ENCODE measurements around the gene TRMT10B. TPM values are rescaled to one million over a fixed set of nuclear protein-coding genes. Genes with fewer than 3 reads are reported as not detected.

TRMT10B gene
- total RNA-seq, 1 experiment from 2014 or later = 6.1 TPM

DNA sequence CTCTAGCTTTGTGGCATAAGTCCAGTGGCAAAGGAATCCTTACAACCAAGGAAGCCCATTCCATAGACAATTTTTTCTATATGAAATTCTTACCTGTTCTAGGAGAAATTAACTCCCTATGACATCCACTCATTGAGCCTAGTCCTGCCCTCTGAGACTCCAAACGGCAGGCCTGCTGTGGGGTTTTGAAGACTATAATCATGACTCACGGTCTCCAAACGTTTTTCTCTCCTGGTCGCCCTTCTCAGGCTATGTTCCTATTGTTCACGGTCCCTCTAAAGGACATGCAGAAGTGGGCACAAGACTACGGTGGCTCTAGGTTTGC lies 30.6 kb downstream of the TRMT10B start:
- Mint-ChIP-seq H3K4me1 (peaks cover 15% of the 10 kb centered on the region), H3K36me3 (peaks cover 44% of the 10 kb centered on the region), H3K4me3 (peak overlapping the region; percentile 97), H3K27me3 (ENCODE audit: low read depth) (peaks cover 10% of the 10 kb centered on the region), H3K9me3 (no peaks in the 10 kb centered on the region), H3K27ac (peak overlapping the region; percentile 64)
- DNase-seq (ENCODE audit: low spot score) = no peak
- POLR2A ChIA-PET = interaction anchor here (0.6 to 1.8 kb wide), 2 partner anchors 10 to 16 kb away, joined by 4 to 9 read pairs; partner anchors contain the start of gene DCAF10
- no peak for TF ChIP-seq SMAD3 (CRISPR knock-in tag; IDR thresholded peaks at IDR 0.05; ENCODE audit: borderline replicate concordance)
- no peak for ATAC-seq
- CTCF ChIA-PET = interaction anchor here (1.0 kb wide), 1 partner anchor 36 kb away, joined by 3 read pairs; no protein-coding TSS in a partner anchor

DNA sequence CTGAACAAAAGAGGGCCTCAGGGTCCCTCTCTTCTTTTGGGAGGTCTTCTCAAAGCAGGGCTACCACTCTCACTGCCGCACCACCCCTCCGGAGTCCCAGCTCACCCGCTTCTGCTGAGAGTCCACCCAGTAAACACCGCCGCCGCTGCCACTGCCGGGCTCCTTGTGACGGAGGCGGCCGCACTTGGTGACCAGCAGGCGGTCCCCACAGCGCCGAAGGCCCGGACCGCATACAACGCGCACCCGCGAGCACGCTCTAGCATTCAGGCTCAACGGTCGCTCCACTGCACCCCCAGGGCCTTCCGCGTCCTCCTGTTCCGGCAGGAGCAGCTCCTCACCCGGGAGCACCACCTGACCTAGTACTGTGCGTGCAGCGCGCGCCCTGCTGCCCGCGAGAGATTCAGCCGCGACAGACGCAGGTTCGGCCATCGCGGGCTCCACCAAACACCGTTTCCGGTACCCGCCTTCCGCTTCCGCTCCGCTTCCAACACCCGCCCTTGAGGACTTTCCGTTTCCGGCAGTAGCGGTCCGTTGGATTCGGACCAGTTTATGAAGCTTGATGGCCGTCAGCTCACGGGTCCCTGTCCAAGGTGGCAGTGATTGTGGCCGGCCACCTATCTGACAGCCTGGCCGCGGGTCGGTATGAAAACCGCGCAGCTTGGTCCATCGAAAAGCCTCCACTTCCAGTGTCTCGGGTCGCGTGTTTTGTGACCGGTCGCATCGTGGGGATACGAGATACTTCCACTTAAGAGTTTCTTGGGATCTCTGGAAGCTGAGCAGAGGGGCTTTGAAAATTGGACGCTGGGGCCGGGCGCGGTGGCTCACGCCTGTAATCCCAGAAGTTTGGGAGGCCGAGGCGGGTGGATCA lies 31.2 kb downstream of the TRMT10B start, which contains the start of gene EXOSC3:
EXOSC3 (minus strand) TSS at position 449 of the 868 bp plus-strand sequence; CDS start at position 429, 20 bp downstream.
- POLR2A ChIA-PET = interaction anchor here (0.6 to 1.8 kb wide), 3 partner anchors 11 to 86 kb away, joined by 4 to 9 read pairs (median 4); partner anchors contain the start of gene DCAF10
- Mint-ChIP-seq H3K27me3 (ENCODE audit: low read depth) (peaks cover 14% of the 10 kb centered on the region), H3K27ac (peak within 1 kb of the TSS; percentile 64), H3K4me1 (peaks cover 15% of the 10 kb centered on the region), H3K4me3 (peak within 1 kb of the TSS; percentile 97), H3K9me3 (no peaks in the 10 kb centered on the region), H3K36me3 (peaks cover 38% of the 10 kb centered on the region)
- ATAC-seq = peak; percentile 85
- CTCF ChIA-PET = interaction anchor here (0.6 to 1.2 kb wide), 10 partner anchors 11 to 479 kb away, joined by 3 to 6 read pairs (median 4); partner anchors contain the start of genes DCAF10 and TOMM5
- DNase-seq (ENCODE audit: low spot score) = peak; percentile 88
- no peak for TF ChIP-seq JAZF1 (CRISPR knock-in tag; IDR thresholded peaks at IDR 0.05)
- TF ChIP-seq CREB1 (CRISPR knock-in tag; IDR thresholded peaks at IDR 0.05) = no peak
- no peak for TF ChIP-seq ELF4 (CRISPR knock-in tag; IDR thresholded peaks at IDR 0.05; ENCODE audit: low read depth)
- peak; percentile 84 for TF ChIP-seq TEAD1 (CRISPR knock-in tag; IDR thresholded peaks at IDR 0.05)
- TF ChIP-seq, protein P1, sequence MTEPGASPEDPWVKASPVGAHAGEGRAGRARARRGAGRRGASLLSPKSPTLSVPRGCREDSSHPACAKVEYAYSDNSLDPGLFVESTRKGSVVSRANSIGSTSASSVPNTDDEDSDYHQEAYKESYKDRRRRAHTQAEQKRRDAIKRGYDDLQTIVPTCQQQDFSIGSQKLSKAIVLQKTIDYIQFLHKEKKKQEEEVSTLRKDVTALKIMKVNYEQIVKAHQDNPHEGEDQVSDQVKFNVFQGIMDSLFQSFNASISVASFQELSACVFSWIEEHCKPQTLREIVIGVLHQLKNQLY (CRISPR knock-in tag; IDR thresholded peaks at IDR 0.05) = no peak
- TF ChIP-seq, protein P2, sequence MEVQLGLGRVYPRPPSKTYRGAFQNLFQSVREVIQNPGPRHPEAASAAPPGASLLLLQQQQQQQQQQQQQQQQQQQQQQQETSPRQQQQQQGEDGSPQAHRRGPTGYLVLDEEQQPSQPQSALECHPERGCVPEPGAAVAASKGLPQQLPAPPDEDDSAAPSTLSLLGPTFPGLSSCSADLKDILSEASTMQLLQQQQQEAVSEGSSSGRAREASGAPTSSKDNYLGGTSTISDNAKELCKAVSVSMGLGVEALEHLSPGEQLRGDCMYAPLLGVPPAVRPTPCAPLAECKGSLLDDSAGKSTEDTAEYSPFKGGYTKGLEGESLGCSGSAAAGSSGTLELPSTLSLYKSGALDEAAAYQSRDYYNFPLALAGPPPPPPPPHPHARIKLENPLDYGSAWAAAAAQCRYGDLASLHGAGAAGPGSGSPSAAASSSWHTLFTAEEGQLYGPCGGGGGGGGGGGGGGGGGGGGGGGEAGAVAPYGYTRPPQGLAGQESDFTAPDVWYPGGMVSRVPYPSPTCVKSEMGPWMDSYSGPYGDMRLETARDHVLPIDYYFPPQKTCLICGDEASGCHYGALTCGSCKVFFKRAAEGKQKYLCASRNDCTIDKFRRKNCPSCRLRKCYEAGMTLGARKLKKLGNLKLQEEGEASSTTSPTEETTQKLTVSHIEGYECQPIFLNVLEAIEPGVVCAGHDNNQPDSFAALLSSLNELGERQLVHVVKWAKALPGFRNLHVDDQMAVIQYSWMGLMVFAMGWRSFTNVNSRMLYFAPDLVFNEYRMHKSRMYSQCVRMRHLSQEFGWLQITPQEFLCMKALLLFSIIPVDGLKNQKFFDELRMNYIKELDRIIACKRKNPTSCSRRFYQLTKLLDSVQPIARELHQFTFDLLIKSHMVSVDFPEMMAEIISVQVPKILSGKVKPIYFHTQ (CRISPR knock-in tag; IDR thresholded peaks at IDR 0.05) = no peak
- TF ChIP-seq, protein P3, sequence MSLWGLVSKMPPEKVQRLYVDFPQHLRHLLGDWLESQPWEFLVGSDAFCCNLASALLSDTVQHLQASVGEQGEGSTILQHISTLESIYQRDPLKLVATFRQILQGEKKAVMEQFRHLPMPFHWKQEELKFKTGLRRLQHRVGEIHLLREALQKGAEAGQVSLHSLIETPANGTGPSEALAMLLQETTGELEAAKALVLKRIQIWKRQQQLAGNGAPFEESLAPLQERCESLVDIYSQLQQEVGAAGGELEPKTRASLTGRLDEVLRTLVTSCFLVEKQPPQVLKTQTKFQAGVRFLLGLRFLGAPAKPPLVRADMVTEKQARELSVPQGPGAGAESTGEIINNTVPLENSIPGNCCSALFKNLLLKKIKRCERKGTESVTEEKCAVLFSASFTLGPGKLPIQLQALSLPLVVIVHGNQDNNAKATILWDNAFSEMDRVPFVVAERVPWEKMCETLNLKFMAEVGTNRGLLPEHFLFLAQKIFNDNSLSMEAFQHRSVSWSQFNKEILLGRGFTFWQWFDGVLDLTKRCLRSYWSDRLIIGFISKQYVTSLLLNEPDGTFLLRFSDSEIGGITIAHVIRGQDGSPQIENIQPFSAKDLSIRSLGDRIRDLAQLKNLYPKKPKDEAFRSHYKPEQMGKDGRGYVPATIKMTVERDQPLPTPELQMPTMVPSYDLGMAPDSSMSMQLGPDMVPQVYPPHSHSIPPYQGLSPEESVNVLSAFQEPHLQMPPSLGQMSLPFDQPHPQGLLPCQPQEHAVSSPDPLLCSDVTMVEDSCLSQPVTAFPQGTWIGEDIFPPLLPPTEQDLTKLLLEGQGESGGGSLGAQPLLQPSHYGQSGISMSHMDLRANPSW (CRISPR knock-in tag; conservative IDR thresholded peaks at IDR 0.05; ENCODE audit: low read depth) = no peak
- TF ChIP-seq, protein P4, sequence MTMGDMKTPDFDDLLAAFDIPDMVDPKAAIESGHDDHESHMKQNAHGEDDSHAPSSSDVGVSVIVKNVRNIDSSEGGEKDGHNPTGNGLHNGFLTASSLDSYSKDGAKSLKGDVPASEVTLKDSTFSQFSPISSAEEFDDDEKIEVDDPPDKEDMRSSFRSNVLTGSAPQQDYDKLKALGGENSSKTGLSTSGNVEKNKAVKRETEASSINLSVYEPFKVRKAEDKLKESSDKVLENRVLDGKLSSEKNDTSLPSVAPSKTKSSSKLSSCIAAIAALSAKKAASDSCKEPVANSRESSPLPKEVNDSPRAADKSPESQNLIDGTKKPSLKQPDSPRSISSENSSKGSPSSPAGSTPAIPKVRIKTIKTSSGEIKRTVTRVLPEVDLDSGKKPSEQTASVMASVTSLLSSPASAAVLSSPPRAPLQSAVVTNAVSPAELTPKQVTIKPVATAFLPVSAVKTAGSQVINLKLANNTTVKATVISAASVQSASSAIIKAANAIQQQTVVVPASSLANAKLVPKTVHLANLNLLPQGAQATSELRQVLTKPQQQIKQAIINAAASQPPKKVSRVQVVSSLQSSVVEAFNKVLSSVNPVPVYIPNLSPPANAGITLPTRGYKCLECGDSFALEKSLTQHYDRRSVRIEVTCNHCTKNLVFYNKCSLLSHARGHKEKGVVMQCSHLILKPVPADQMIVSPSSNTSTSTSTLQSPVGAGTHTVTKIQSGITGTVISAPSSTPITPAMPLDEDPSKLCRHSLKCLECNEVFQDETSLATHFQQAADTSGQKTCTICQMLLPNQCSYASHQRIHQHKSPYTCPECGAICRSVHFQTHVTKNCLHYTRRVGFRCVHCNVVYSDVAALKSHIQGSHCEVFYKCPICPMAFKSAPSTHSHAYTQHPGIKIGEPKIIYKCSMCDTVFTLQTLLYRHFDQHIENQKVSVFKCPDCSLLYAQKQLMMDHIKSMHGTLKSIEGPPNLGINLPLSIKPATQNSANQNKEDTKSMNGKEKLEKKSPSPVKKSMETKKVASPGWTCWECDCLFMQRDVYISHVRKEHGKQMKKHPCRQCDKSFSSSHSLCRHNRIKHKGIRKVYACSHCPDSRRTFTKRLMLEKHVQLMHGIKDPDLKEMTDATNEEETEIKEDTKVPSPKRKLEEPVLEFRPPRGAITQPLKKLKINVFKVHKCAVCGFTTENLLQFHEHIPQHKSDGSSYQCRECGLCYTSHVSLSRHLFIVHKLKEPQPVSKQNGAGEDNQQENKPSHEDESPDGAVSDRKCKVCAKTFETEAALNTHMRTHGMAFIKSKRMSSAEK (CRISPR knock-in tag; IDR thresholded peaks at IDR 0.05; ENCODE audit: borderline replicate concordance) = no peak
- peak; percentile 81 for TF ChIP-seq SP1 (CRISPR knock-in tag; conservative IDR thresholded peaks at IDR 0.05)
- TF ChIP-seq, protein P5, sequence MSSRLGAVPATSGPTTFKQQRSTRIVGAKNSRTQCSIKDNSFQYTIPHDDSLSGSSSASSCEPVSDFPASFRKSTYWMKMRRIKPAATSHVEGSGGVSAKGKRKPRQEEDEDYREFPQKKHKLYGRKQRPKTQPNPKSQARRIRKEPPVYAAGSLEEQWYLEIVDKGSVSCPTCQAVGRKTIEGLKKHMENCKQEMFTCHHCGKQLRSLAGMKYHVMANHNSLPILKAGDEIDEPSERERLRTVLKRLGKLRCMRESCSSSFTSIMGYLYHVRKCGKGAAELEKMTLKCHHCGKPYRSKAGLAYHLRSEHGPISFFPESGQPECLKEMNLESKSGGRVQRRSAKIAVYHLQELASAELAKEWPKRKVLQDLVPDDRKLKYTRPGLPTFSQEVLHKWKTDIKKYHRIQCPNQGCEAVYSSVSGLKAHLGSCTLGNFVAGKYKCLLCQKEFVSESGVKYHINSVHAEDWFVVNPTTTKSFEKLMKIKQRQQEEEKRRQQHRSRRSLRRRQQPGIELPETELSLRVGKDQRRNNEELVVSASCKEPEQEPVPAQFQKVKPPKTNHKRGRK (CRISPR knock-in tag; IDR thresholded peaks at IDR 0.05; ENCODE audit: borderline replicate concordance) = no peak
- no peak; the same call in 1 of the 2 replicates for TF ChIP-seq ESRRA (CRISPR knock-in tag; IDR thresholded peaks at IDR 0.05; ENCODE audit: borderline replicate concordance)
- TF ChIP-seq KAT7 (CRISPR knock-in tag; IDR thresholded peaks at IDR 0.05; ENCODE audit: borderline replicate concordance) = 0 out of 2 replicates have a peak, but pooled peaks have one; percentile 66
- TF ChIP-seq, protein P6, sequence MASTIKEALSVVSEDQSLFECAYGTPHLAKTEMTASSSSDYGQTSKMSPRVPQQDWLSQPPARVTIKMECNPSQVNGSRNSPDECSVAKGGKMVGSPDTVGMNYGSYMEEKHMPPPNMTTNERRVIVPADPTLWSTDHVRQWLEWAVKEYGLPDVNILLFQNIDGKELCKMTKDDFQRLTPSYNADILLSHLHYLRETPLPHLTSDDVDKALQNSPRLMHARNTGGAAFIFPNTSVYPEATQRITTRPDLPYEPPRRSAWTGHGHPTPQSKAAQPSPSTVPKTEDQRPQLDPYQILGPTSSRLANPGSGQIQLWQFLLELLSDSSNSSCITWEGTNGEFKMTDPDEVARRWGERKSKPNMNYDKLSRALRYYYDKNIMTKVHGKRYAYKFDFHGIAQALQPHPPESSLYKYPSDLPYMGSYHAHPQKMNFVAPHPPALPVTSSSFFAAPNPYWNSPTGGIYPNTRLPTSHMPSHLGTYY (CRISPR knock-in tag; IDR thresholded peaks at IDR 0.05) = no peak
- TF ChIP-seq TP53 (CRISPR knock-in tag; IDR thresholded peaks at IDR 0.05) = no peak
- no peak for TF ChIP-seq NR1H2 (CRISPR knock-in tag; IDR thresholded peaks at IDR 0.05)
- peak; percentile 87 for TF ChIP-seq ZNF232 (CRISPR knock-in tag; IDR thresholded peaks at IDR 0.05)
- TF ChIP-seq ATF1 (CRISPR knock-in tag; IDR thresholded peaks at IDR 0.05) = no peak
- no peak for TF ChIP-seq RORB (CRISPR knock-in tag; IDR thresholded peaks at IDR 0.05)

Data from WTC11 (cell line).